Measurements from ENCODE around the gene SMYD2.
A peak's percentile ranks its signal among the peaks of the same experiment; 100 is the strongest.

SMYD2 gene

GRCh38 chr1:214342525-214342924 lies 61.6 kb downstream of the SMYD2 start:
- Histone ChIP-seq H2BK120ac (ENCODE audit: low read depth, low read length) (no peak overlapping the region), H2AK5ac (ENCODE audit: low read depth, low read length) (no peak overlapping the region), H2BK12ac (ENCODE audit: low read length) (no peak overlapping the region), H3K14ac (ENCODE audit: low read length) (no peak overlapping the region), H3K4me2 (ENCODE audit: insufficient read depth, low read length, poor library complexity, severe bottlenecking) (no peak overlapping the region), H3K36me3 (replicated peaks in 1 of 2; ENCODE audit: control insufficient read depth in 2 of 2, insufficient read depth in 2 of 2, low read length in 2 of 2) (peaks cover 0 to 22% of the 10 kb centered on the region in 2 donors), H3K9me3 (replicated peaks in 1 of 2; ENCODE audit: control insufficient read depth in 2 of 2, insufficient read depth in 1 of 2, low read depth in 1 of 2, low read length in 2 of 2) (peaks cover 0 to 17% of the 10 kb centered on the region in 2 donors), H3K18ac (ENCODE audit: low read length) (no peak overlapping the region), H3K9ac (ENCODE audit: low read depth, low read length, poor library complexity) (no peak overlapping the region), H3K4me3 (ENCODE audit: low read length in 2 of 2) (no peak overlapping the region), H3K4ac (ENCODE audit: low read length) (no peak overlapping the region), H4K8ac (ENCODE audit: low read depth, low read length) (no peak overlapping the region), H3K27me3 (ENCODE audit: control insufficient read depth in 3 of 3, insufficient read depth in 3 of 3, low read depth in 1 of 3, low read length in 3 of 3) (no peaks in the 10 kb centered on the region), H2AFZ (ENCODE audit: low read length) (no peak overlapping the region), H2BK15ac (ENCODE audit: low read length) (no peak overlapping the region), H3K27ac (replicated peaks; ENCODE audit: low read length) (no peak overlapping the region), H4K91ac (ENCODE audit: low read depth, low read length, poor library complexity) (no peak overlapping the region), H3K23ac (ENCODE audit: low read depth, low read length, poor library complexity) (no peak overlapping the region), H2BK5ac (ENCODE audit: low read length) (no peak overlapping the region), H3K79me1 (ENCODE audit: low read depth, low read length) (no peaks in the 10 kb centered on the region), H3K4me1 (ENCODE audit: control insufficient read depth in 2 of 2, insufficient read depth in 1 of 2, low read depth in 1 of 2, low read length in 2 of 2) (peaks cover 3 to 4% of the 10 kb centered on the region in 2 donors)
- no peak for DNase-seq (ENCODE audit: low spot score)

DNA sequence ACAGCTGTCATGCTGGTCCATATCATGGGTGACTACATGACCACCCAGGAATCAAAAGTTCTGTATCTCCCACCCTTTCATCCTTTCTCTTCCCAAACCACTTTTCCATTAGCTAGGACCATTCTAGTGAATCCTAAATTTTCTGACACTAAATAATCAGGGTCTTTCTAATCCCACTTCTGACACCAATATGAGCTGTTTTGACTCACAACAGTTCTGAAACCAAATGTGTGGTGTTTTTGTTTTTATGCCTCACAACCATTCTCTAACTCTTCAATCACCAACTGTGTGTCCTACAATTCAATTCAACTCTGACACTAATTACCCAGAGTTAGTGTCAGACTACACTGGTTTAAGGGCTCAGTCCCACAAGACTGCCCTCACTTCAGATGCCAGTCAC lies 63.9 kb downstream of the SMYD2 start:
- Histone ChIP-seq H3K23ac (ENCODE audit: low read depth, low read length, poor library complexity) (no peak overlapping the region), H3K9ac (ENCODE audit: low read depth, low read length, poor library complexity) (no peak overlapping the region), H2BK5ac (ENCODE audit: low read length) (no peak overlapping the region), H3K9me3 (replicated peaks in 1 of 2; ENCODE audit: control insufficient read depth in 2 of 2, insufficient read depth in 1 of 2, low read depth in 1 of 2, low read length in 2 of 2) (peaks cover 0 to 17% of the 10 kb centered on the region in 2 donors), H3K36me3 (replicated peaks in 1 of 2; ENCODE audit: control insufficient read depth in 2 of 2, insufficient read depth in 2 of 2, low read length in 2 of 2) (peaks cover 0 to 31% of the 10 kb centered on the region in 2 donors), H3K14ac (ENCODE audit: low read length) (no peak overlapping the region), H3K27ac (replicated peaks; ENCODE audit: low read length) (no peak overlapping the region), H3K18ac (ENCODE audit: low read length) (no peak overlapping the region), H4K8ac (ENCODE audit: low read depth, low read length) (no peak overlapping the region), H2AK5ac (ENCODE audit: low read depth, low read length) (no peak overlapping the region), H2BK12ac (ENCODE audit: low read length) (no peak overlapping the region), H3K4ac (ENCODE audit: low read length) (no peak overlapping the region), H3K4me1 (ENCODE audit: control insufficient read depth in 2 of 2, insufficient read depth in 1 of 2, low read depth in 1 of 2, low read length in 2 of 2) (peaks cover 0 to 7% of the 10 kb centered on the region in 2 donors), H3K4me2 (ENCODE audit: insufficient read depth, low read length, poor library complexity, severe bottlenecking) (no peak overlapping the region), H4K91ac (ENCODE audit: low read depth, low read length, poor library complexity) (no peak overlapping the region), H2BK120ac (ENCODE audit: low read depth, low read length) (no peak overlapping the region), H3K79me1 (ENCODE audit: low read depth, low read length) (no peaks in the 10 kb centered on the region), H2AFZ (ENCODE audit: low read length) (no peak overlapping the region), H3K4me3 (ENCODE audit: low read length in 2 of 2) (no peak overlapping the region), H2BK15ac (ENCODE audit: low read length) (no peak overlapping the region), H3K27me3 (ENCODE audit: control insufficient read depth in 3 of 3, insufficient read depth in 3 of 3, low read depth in 1 of 3, low read length in 3 of 3) (no peaks in the 10 kb centered on the region)
- DNase-seq (ENCODE audit: low spot score): no peak

GRCh38 chr1:214349008-214349407 lies 68.0 kb downstream of the SMYD2 start:
- no peak overlapping the region for H2BK15ac ChIP-seq (ENCODE audit: low read length)
- H2BK120ac ChIP-seq (ENCODE audit: low read depth, low read length): no peak overlapping the region
- H3K23ac ChIP-seq (ENCODE audit: low read depth, low read length, poor library complexity): no peak overlapping the region
- H3K27me3 ChIP-seq (ENCODE audit: control insufficient read depth in 3 of 3, insufficient read depth in 3 of 3, low read depth in 1 of 3, low read length in 3 of 3): no peaks in the 10 kb centered on the region
- H3K4me3 ChIP-seq (ENCODE audit: low read length in 2 of 2): no peak overlapping the region
- no peak overlapping the region for H3K9ac ChIP-seq (ENCODE audit: low read depth, low read length, poor library complexity)
- no peak overlapping the region for H2BK12ac ChIP-seq (ENCODE audit: low read length)
- peaks cover 0 to 7% of the 10 kb centered on the region in 2 donors for H3K4me1 ChIP-seq (ENCODE audit: control insufficient read depth in 2 of 2, insufficient read depth in 1 of 2, low read depth in 1 of 2, low read length in 2 of 2)
- no peak overlapping the region for H2AFZ ChIP-seq (ENCODE audit: low read length)
- H2AK5ac ChIP-seq (ENCODE audit: low read depth, low read length): no peak overlapping the region
- no peak overlapping the region for H3K4ac ChIP-seq (ENCODE audit: low read length)
- no peak overlapping the region for H3K4me2 ChIP-seq (ENCODE audit: insufficient read depth, low read length, poor library complexity, severe bottlenecking)
- peak overlapping the region; percentile 52 for H3K18ac ChIP-seq (ENCODE audit: low read length)
- WGBS, 2 donors (ENCODE audit: extremely low coverage in 2 of 2, insufficient read length in 2 of 2, insufficient replicate concordance in 1 of 2): no CpG with 5 or more reads among the region's 5 CpGs
- no peak for DNase-seq (ENCODE audit: low spot score)
- H3K36me3 ChIP-seq (replicated peaks in 1 of 2; ENCODE audit: control insufficient read depth in 2 of 2, insufficient read depth in 2 of 2, low read length in 2 of 2): peaks cover 3 to 50% of the 10 kb centered on the region in 2 donors
- no peak overlapping the region for H2BK5ac ChIP-seq (ENCODE audit: low read length)
- no peak overlapping the region for H3K14ac ChIP-seq (ENCODE audit: low read length)
- no peak overlapping the region for H3K27ac ChIP-seq (replicated peaks; ENCODE audit: low read length)
- no peak overlapping the region for H4K8ac ChIP-seq (ENCODE audit: low read depth, low read length)
- H3K9me3 ChIP-seq (replicated peaks in 1 of 2; ENCODE audit: control insufficient read depth in 2 of 2, insufficient read depth in 1 of 2, low read depth in 1 of 2, low read length in 2 of 2): peaks cover 2 to 15% of the 10 kb centered on the region in 2 donors
- H3K79me1 ChIP-seq (ENCODE audit: low read depth, low read length): no peaks in the 10 kb centered on the region
- H4K91ac ChIP-seq (ENCODE audit: low read depth, low read length, poor library complexity): no peak overlapping the region

DNA sequence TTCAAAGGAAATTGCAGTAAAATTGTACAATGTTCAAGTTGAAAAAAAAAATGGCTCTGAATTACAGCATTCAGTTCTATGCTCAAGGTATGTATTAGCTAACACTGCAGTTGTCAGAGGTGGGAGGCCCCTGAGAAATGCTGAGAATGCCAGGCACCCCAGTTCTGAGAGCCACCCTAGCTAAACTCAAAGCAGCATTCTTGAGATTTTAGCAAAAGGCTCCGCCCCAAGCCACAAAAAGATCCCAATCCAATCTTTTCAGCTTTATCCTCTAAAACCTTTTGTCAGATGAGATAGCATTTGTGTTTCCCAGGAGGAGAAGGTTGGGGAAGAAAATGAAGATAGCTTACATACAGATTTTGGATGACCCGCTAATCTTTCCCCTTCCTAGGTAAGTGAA lies 68.8 kb downstream of the SMYD2 start:
- no peak overlapping the region for H3K4me3 ChIP-seq (ENCODE audit: low read length in 2 of 2)
- no peaks in the 10 kb centered on the region for H3K27me3 ChIP-seq (ENCODE audit: control insufficient read depth in 3 of 3, insufficient read depth in 3 of 3, low read depth in 1 of 3, low read length in 3 of 3)
- no peak for DNase-seq (ENCODE audit: low spot score)
- H4K8ac ChIP-seq (ENCODE audit: low read depth, low read length): no peak overlapping the region
- no peak overlapping the region for H3K23ac ChIP-seq (ENCODE audit: low read depth, low read length, poor library complexity)
- no peak overlapping the region for H3K14ac ChIP-seq (ENCODE audit: low read length)
- no peaks in the 10 kb centered on the region for H3K79me1 ChIP-seq (ENCODE audit: low read depth, low read length)
- H4K91ac ChIP-seq (ENCODE audit: low read depth, low read length, poor library complexity): no peak overlapping the region
- H2BK15ac ChIP-seq (ENCODE audit: low read length): no peak overlapping the region
- peaks cover 0 to 7% of the 10 kb centered on the region in 2 donors for H3K4me1 ChIP-seq (ENCODE audit: control insufficient read depth in 2 of 2, insufficient read depth in 1 of 2, low read depth in 1 of 2, low read length in 2 of 2)
- no peak overlapping the region for H2AFZ ChIP-seq (ENCODE audit: low read length)
- H2AK5ac ChIP-seq (ENCODE audit: low read depth, low read length): no peak overlapping the region
- no peak overlapping the region for H3K4ac ChIP-seq (ENCODE audit: low read length)
- H3K9ac ChIP-seq (ENCODE audit: low read depth, low read length, poor library complexity): no peak overlapping the region
- no CpG with 5 or more reads among the region's 2 CpGs for WGBS, 2 donors (ENCODE audit: extremely low coverage in 2 of 2, insufficient read length in 2 of 2, insufficient replicate concordance in 1 of 2)
- peak overlapping the region; percentile 74 for H3K27ac ChIP-seq (replicated peaks; ENCODE audit: low read length)
- no peak overlapping the region for H3K4me2 ChIP-seq (ENCODE audit: insufficient read depth, low read length, poor library complexity, severe bottlenecking)
- H3K9me3 ChIP-seq (replicated peaks in 1 of 2; ENCODE audit: control insufficient read depth in 2 of 2, insufficient read depth in 1 of 2, low read depth in 1 of 2, low read length in 2 of 2): peaks cover 2 to 9% of the 10 kb centered on the region in 2 donors
- peaks cover 3 to 47% of the 10 kb centered on the region in 2 donors for H3K36me3 ChIP-seq (replicated peaks in 1 of 2; ENCODE audit: control insufficient read depth in 2 of 2, insufficient read depth in 2 of 2, low read length in 2 of 2)
- H2BK12ac ChIP-seq (ENCODE audit: low read length): no peak overlapping the region
- H3K18ac ChIP-seq (ENCODE audit: low read length): no peak overlapping the region
- H2BK5ac ChIP-seq (ENCODE audit: low read length): no peak overlapping the region
- no peak overlapping the region for H2BK120ac ChIP-seq (ENCODE audit: low read depth, low read length)
